NOMO-1 treated with dmso at 0.1 percent for 144 hours (cell line): ENCODE results near the gene RNF208.

Source experiments
- DNase-seq: peaks from one replicate; lab custom pipeline; 2025; ENCODE audit not compliant: unreplicated experiment; lab: John Stamatoyannopoulos, UW

The RNF208 gene

GRCh38 chr9:137193771-137194170 lies 28.3 kb downstream of the RNF208 start:
- no peak for DNase-seq

- no peak for DNase-seq
Measured at GRCh38 chr9:137192859-137193258, 29.2 kb downstream of the RNF208 start.

- no peak for DNase-seq
Measured at GRCh38 chr9:137192448-137192780, 29.6 kb downstream of the RNF208 start.

- DNase-seq = no peak
Measured at GRCh38 chr9:137191691-137192447, 30.2 kb downstream of the RNF208 start.

DNA sequence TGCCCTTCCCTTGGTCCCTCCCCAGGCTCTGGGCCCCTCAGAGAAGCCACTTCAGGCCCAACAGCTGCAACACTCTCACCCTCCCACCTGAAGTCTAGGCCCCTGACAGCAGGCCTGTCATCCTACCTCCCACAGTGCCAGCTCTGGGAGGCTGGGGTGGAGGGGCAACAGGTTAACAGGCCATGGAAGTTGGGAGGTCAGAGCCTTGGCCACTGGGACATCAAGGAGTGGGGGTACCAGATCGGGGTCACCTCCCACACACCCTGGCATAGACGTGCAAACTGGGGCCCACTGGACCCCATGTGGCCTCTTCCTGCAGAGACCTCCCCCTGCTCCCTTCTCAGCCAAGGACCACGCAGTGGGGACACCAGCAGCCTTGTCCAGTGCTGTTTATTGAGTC lies 30.8 kb downstream of the RNF208 start:
- no peak for DNase-seq

DNA sequence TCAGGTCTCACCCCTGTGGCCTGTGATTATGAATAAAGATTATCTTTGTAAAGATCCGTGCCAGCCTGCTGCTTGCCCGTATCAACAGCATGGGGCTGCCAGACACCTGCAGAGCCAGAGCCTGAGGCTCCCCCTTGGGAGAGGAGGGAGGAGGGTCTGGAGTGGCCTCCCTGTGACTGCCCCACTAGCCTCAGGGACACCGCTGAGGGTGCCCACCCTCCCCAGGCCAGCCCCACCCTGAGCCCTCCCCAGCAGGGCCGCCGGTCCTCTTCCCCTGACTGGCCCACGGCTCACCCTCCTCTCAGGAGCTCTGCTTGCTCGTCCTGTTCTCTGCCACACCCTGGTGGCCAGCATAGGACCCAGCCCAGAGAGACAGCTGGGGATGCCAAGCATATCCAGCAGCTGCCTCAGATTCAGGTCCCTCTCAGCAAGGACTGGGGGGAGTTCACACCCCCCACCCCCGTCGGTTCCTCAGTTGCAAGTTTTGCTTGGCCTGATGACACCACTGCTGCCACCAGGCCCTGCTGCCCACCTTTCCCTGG lies 31.7 kb downstream of the RNF208 start:
- no peak for DNase-seq

DNA sequence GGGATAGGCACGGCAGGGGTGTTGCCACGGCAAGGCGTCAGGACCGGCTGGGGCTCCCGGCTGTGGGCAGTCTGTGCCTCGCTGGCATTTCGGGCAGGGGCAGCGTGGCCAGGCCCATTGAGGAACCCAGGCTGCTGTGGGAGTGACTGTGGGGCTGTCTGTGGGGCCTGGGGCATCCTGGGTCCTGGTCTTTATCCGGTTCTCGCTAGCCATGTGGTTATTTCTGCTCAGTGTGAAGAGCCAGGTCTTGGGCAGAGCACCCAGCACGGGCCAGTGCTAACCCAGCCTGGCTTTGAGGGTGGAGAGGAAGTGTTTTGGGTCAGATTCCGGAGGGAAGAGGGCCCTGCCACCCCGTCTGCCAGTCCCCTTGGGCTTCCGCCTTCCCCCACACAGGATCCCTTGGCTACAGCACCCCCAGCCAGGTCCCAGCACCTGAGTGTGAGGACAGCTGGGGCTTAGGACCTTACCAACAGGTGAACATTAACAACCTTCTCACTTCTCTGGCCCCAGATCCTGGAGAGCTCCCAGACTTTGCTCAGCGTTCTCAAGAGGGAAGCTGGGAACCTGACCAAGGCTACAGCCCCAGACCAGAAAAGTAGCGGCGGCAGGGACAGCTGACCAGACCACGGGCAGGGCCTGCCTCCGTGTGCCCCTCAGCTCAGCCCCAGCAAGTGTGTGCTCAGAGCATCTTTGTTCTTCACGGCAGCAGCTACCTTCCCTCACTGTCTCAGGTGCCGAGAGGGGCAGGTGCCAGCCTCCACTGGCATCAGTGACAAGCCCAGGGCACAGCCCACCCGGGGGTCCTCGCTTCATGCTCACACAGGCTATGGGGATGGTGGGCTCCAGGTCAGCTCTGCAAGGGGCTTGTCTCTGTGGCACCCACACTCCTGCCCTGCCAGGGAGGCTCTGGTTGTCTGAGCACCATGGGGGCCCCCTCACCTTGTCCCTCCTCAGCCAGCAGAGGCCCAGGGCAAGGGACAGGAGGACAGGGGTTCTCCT lies 32.4 kb downstream of the RNF208 start:
- DNase-seq = no peak

DNA sequence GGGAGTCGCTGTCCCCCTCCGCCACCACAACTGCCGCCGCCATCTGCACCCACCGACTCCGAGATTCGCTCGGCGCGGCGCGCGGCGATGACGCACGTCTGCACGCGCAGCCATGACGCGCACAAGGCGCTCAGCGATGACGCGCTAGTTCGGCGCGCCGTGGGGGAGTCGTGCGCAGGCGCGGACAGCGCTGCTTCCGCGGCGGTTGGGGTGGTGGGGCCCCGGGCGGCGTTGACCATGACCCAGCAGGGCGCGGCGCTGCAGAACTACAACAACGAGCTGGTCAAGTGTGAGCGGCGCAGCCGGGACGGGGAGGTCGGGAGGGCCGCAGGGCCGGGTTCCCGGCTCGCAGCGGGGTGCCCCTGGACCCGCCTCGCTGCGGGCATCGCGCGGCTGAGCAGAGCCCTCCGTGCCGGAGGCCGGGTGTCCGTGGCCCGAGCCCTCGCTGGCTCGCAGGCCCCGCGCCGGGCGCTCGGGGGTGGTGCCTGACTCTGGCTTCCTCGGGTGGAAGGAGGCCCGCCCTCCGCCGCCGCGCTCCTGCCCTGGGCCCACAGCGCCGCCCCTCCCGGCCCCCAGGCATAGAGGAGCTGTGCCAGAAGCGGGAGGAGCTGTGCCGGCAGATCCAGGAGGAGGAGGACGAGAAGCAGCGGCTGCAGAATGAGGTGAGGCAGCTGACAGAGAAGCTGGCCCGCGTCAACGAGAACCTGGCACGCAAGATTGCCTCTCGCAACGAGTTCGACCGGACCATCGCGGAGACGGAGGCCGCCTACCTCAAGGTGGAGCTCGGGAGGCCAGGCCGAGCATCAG lies 33.3 kb downstream of the RNF208 start, which contains the start of the genes ANAPC2 and SSNA1:
TSS of gene ANAPC2 (minus strand) at position 71 of the 807 bp plus-strand sequence. CDS start at position 43, 28 bp downstream.
TSS of gene SSNA1 (plus strand) at position 187 of the 807 bp plus-strand sequence. CDS start at position 238, 51 bp downstream.
- DNase-seq = peak; percentile 93

- no peak for DNase-seq
Measured at GRCh38 chr9:137188086-137188489, 34.0 kb downstream of the RNF208 start.

- no peak for DNase-seq
Measured at GRCh38 chr9:137187386-137187785, 34.7 kb downstream of the RNF208 start.

DNA sequence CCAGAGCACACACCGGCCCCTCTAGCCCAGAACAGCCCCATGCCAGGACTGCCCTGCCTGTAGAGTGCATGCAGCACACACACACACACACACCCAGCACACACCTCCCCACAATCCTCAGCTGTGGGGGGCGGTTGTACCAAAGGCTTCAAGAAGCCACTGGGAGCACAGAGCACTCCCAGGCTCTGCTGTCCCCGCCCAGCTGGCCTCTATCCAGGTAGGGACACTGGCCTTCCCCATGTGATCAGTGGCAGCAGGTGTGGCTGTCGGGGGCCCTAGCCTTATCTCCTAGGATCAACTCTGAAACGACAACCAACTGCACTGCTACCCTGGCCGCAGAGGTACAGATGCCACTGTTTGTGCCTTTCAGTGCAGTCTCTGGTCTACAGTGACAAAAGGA lies 35.7 kb downstream of the RNF208 start:
- no peak for DNase-seq

GRCh38 chr9:137185921-137186320 lies 36.1 kb downstream of the RNF208 start:
- no peak for DNase-seq

DNA sequence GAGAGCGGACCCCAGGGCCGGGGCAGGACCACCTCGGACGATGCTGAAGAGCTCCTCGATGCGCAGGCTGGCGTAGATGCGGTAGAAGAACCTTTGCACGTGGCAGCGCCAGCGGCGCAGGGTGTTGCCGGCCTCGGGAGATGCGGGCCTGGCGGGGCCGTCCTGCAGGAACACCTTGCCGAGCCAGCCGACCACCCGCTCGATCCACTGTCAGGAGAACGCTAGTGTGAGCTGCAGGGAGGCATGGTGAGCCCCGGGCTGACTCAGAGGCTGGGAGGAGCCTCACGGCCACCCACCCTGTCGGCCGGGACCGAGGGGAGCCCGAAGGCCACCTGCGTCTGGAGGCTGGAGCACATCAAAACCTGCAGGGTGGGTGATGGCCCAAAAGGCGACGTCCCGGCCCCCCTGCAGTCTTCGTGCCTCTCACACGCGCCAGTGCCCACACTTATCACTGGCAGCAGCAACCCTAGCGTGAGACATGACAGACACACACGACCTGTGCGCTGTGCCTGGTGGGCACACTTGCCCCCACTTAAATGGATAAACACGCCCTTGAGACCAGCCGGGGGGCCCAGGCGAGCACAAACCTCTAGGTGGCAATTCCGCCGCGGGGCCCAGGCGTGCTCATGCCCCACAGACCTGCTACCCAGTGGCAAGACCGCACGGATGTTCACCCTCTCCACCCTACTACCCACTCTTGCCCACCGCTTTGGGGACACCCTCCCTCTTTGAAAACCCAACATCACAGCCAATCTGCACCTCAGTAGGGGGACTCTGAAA lies 37.0 kb downstream of the RNF208 start:
- no peak for DNase-seq

GRCh38 chr9:137183980-137184595 lies 38.0 kb downstream of the RNF208 start:
- no peak for DNase-seq

DNA sequence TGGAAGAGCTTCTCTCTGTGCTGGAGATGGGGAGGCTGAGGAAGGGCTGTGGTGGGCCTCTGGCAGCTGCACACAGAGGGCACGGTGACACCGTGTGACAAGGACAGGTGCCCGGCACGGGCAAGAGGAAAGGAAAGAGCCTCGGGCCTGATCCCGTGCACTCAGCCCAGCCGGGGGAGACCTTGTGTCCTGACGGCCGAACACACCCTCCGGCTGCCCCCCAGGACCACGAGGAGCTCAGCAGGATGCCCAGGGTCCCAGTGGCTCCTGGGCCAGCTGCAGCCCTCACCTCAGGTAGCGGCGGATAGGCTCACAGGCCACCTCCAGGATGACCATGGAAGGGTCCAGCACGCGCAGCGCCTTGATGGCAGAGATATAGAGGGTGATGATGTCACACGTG lies 39.2 kb downstream of the RNF208 start:
- DNase-seq = no peak

DNA sequence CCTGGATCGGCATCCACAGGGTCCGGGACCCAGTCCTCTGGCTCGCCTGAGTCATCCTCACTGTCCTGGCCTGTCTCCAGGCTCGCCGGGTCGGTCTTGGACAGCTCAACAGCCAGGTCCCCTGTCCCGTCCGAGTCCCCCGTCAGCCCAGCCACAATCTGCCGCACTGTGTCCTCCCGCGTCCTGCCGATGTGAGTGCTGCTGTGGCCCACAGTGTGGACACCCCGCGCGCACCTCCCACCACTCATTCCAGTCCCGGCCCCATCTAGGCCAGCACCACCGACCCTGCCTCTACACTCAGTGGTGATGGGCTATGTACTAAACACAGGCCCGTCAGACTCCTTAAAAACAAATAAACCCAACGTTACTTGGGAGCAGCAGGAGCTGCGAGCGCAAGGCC lies 40.4 kb downstream of the RNF208 start:
- no peak for DNase-seq

DNA sequence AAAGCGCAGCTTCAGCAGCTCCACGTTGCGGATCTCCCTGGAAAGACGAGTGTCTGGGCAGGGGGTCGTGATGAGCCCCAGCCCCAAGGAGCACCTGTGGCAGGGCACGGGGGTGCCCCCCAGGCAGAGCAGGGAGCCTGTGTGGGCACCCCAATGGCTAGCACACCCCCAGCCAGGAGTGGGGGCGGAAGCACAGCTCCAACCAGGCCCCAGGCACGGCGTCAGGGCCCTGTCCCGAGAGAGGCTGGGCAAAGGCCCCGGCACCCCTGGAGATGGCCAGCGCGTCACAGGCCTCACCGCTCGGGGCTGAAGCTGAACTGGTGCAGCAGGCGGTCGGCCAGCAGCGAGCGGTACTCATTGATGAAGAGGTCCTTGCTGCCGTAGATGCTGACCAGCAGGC lies 41.5 kb downstream of the RNF208 start:
- DNase-seq = no peak

- no peak for DNase-seq
Measured at GRCh38 chr9:137179761-137180160, 42.3 kb downstream of the RNF208 start.

DNA sequence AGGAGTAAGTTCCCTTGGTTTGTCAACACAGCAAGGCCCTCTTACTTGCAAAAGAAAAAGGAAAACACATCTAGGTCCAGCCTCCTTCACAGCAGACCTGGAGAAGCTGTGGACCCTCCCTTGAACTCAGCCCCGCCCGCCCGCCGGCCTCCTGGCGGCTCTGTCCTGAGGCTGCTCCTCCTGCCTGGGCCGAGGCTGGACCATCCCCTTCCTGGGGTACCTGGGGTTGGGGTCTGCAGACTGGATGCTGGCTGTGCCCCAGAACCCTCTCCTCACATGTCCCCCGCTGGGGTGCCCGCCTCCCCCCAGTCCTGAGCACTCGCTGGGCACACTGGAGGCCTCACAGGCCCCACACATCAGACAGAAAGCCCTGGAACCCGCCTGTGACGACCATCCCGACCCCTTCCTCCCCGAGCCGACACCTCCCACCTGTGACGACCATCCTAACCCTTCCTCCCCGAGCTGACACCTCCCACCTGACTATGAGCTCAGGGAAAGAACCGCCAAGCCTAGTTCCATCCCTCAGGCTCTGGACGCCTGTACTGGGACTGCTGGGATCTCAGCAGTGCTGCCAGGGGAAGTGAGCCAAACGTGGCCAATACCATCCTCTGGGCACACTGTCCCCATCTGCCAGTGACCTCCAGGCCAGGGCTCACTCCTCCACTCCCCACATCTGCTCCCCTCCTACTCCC lies 43.0 kb downstream of the RNF208 start:
- DNase-seq = no peak
